Esophagus muscularis mucosa (tissue), 3 donors: ENCODE data around the gene P2RX5.

Source experiments
- POLR2A ChIP-seq: fragments of 450-650 bp; IDR thresholded peaks from one replicate; pipeline ENCODE4 v1.6.1; 2017; ENCODE audit warnings: antibody characterized with exemption, moderate library complexity, mild to moderate bottlenecking, low read depth
- POLR2AphosphoS5 ChIP-seq, 2 donors: sonication (generic); formaldehyde crosslinking; IDR thresholded peaks; one replicate each; pipeline ENCODE4 v1.6.1; 2017; ENCODE audit warnings: antibody characterized with exemption in 2 of 2
- TF ChIP-seq, protein P1 (sequence below), 3 experiments: fragments of 200-600 bp in 2 of 3; fragments of 450-650 bp in 1 of 3; sonication (generic) in 2 of 3; IDR thresholded peaks; one replicate each; pipeline ENCODE4 v1.5.1; 2017 to 2019; ENCODE audit warnings: antibody characterized with exemption in 3 of 3, mild to moderate bottlenecking in 2 of 3, moderate library complexity in 1 of 3

DNA sequence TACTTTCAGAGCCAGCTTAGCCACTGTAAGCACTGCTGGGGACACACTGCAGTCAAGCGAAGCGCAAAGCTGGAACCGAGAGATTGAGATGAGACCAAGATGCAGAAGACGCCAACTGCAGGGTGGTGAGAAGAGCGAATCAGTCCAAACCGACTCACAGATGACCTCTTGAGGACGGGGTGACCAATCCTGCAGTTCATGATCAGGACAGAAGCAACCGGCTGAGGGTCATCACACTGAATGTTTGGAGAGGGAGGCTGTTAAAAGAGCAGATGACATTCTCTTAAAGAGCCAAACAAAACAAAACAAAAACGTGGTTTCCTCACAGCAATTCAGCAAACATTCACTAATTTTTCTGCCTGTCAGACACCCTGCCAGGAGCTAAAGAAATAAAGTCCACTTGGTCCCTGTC, 36.3 kb upstream of the P2RX5 start:
- TF ChIP-seq POLR2A (no peak), POLR2AphosphoS5 (IDR thresholded peaks at IDR 0.05) (no peak)
- TF ChIP-seq, protein P1, sequence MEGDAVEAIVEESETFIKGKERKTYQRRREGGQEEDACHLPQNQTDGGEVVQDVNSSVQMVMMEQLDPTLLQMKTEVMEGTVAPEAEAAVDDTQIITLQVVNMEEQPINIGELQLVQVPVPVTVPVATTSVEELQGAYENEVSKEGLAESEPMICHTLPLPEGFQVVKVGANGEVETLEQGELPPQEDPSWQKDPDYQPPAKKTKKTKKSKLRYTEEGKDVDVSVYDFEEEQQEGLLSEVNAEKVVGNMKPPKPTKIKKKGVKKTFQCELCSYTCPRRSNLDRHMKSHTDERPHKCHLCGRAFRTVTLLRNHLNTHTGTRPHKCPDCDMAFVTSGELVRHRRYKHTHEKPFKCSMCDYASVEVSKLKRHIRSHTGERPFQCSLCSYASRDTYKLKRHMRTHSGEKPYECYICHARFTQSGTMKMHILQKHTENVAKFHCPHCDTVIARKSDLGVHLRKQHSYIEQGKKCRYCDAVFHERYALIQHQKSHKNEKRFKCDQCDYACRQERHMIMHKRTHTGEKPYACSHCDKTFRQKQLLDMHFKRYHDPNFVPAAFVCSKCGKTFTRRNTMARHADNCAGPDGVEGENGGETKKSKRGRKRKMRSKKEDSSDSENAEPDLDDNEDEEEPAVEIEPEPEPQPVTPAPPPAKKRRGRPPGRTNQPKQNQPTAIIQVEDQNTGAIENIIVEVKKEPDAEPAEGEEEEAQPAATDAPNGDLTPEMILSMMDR (IDR thresholded peaks at IDR 0.05), result no peak
